Type B pancreatic cell (in vitro differentiated cells): ENCODE results near the gene RELT. TPM values are rescaled to one million over a fixed set of nuclear protein-coding genes. Genes with fewer than 3 reads are reported as not detected.

ENCODE experiments used
- DNase-seq: peaks from one replicate; pipeline ENCODE4 v3.0.0; 2021; ENCODE audit warnings: mixed read lengths; ENCODE audit not compliant: unreplicated experiment; ENCODE audit errors: extremely low spot score
- H3K27ac Mint-ChIP-seq: 2 replicates; pipeline ENCODE4 v1.8.0; 2021; ENCODE audit warnings: mild to moderate bottlenecking, mixed read lengths
- H3K27me3 Mint-ChIP-seq: 2 replicates; pipeline ENCODE4 v1.8.0; 2021; ENCODE audit warnings: mixed read lengths
- H3K36me3 Mint-ChIP-seq: 2 replicates; pipeline ENCODE4 v1.8.0; 2021; ENCODE audit warnings: mixed read lengths
- H3K4me1 Mint-ChIP-seq: one replicate; pipeline ENCODE4 v1.8.0; 2021; ENCODE audit warnings: mixed read lengths; ENCODE audit not compliant: unreplicated experiment
- H3K4me3 Mint-ChIP-seq: 2 replicates; pipeline ENCODE4 v1.8.0; 2021; ENCODE audit warnings: mild to moderate bottlenecking, mixed read lengths
- H3K9me3 Mint-ChIP-seq: 2 replicates; pipeline ENCODE4 v1.8.0; 2021; ENCODE audit warnings: mixed read lengths
- total RNA-seq: library from RNA; stranded (reverse); gene quantifications from 2 replicates; pipeline ENCODE4 v1.2.1, GENCODE V29; 2021; ENCODE audit warnings: low replicate concordance
- TF ChIP-seq, protein P1 (sequence below): fragments of 200-600 bp; sonication (generic); conservative IDR thresholded peaks from 2 replicates; pipeline ENCODE4 v1.5.0; 2021; ENCODE audit warnings: antibody characterized with exemption, mild to moderate bottlenecking

Gene RELT
- total RNA-seq, 1 donor from 2014 or later = 8.5 TPM

DNA sequence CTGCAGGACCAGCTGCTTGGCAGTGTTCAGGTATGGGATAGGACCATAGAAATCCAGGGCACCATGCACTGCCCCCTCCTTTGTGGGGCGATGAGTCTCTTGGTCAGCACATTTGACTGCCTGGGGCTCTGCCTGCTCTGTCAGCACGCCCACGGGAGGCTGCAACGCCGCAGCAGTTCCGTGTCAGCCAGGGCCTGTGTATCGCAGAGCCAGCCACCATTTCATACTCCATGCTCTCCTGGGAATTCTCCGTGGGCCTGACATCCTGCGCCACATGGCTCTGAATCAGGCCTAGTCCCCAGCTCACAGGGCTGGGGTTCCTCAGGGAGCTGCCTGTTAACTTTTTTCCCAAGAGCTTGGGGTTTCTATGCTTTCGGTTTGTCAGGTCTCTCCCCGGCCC, 16.9 kb upstream of the RELT start:
- Mint-ChIP-seq H3K9me3 (no peaks in the 10 kb centered on the region), H3K4me3 (no peak overlapping the region), H3K27ac (no peak overlapping the region), H3K36me3 (peaks cover 10% of the 10 kb centered on the region), H3K4me1 (no peaks in the 10 kb centered on the region), H3K27me3 (no peaks in the 10 kb centered on the region)
- DNase-seq = no peak
- TF ChIP-seq, protein P1, sequence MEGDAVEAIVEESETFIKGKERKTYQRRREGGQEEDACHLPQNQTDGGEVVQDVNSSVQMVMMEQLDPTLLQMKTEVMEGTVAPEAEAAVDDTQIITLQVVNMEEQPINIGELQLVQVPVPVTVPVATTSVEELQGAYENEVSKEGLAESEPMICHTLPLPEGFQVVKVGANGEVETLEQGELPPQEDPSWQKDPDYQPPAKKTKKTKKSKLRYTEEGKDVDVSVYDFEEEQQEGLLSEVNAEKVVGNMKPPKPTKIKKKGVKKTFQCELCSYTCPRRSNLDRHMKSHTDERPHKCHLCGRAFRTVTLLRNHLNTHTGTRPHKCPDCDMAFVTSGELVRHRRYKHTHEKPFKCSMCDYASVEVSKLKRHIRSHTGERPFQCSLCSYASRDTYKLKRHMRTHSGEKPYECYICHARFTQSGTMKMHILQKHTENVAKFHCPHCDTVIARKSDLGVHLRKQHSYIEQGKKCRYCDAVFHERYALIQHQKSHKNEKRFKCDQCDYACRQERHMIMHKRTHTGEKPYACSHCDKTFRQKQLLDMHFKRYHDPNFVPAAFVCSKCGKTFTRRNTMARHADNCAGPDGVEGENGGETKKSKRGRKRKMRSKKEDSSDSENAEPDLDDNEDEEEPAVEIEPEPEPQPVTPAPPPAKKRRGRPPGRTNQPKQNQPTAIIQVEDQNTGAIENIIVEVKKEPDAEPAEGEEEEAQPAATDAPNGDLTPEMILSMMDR = no peak

DNA sequence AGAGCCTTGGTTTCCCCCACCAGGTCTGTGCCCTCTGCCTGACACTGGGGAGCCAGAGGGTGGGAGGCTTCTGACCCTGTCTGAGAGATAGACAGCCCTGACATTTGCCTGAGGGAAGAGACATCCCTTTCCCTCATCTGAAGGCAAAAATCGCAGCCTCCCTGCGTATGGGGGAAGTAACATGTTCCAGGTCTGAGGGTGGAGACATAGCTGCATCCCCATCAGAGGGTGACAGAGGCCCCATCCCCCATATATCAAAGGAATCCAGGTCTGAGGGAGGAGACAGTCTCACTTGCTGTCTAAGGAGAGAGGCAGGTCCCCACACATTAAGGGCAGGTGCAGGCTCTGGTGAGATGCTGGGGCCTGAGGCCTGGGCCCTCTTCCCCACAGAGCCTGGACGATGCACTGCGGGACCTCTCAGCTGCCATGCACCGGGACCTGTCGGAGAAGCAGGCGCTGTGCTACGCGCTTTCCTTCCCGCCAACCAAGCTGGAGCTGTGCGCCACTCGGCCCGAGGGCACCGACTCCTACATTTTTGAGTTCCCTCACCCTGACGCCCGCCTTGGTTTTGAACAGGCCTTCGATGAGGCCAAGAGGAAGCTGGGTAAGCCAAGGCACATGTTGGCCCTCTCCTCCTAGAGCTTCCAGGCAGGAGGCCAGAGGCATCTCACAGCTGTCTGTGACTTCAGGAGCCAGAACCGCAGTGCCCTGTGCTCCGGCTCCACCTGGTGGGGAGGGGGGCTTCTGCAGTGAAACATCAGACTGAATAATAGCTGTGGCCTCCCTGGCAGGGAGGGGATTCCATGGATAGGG, 16.1 kb upstream of the RELT start:
- no peaks in the 10 kb centered on the region for H3K9me3 Mint-ChIP-seq
- no peaks in the 10 kb centered on the region for H3K27me3 Mint-ChIP-seq
- DNase-seq = no peak
- TF ChIP-seq, protein P1 = peak; percentile 65
- peaks cover 6% of the 10 kb centered on the region for H3K36me3 Mint-ChIP-seq
- H3K27ac Mint-ChIP-seq = no peak overlapping the region
- no peak overlapping the region for H3K4me3 Mint-ChIP-seq
- no peaks in the 10 kb centered on the region for H3K4me1 Mint-ChIP-seq

DNA sequence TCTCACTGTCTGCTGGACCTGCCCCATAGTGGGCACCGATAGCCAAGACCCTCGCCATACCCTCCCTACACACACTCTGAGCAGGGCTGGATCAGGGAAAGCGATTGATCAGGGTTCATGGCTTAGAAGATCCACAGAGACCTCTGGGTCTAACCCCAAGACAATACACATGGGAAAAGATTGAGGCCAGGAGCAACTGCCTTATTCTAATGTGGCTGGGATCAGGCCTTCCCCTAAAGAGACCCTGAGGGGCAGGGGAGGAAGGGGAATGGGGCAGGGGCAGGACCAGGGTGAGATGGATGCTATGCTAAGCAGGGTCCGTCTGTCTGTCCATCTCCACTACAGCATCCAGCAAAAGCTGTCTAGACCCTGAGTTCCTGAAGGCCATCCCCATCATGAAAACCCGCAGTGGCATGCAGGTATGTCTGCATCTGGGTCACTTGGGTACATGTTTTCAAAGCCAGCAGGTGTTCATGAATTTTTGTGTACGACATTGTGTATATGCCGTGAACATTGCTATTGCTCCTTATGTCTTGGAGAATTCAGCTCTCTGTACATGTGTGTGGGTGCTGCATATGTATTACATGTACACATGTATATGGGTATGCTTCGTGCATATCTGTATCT, 15.3 kb upstream of the RELT start:
- Mint-ChIP-seq H3K4me3 (no peak overlapping the region), H3K27ac (no peak overlapping the region), H3K4me1 (no peaks in the 10 kb centered on the region), H3K36me3 (peaks cover 7% of the 10 kb centered on the region), H3K9me3 (no peaks in the 10 kb centered on the region), H3K27me3 (no peaks in the 10 kb centered on the region)
- DNase-seq = no peak
- TF ChIP-seq, protein P1 = no peak

DNA sequence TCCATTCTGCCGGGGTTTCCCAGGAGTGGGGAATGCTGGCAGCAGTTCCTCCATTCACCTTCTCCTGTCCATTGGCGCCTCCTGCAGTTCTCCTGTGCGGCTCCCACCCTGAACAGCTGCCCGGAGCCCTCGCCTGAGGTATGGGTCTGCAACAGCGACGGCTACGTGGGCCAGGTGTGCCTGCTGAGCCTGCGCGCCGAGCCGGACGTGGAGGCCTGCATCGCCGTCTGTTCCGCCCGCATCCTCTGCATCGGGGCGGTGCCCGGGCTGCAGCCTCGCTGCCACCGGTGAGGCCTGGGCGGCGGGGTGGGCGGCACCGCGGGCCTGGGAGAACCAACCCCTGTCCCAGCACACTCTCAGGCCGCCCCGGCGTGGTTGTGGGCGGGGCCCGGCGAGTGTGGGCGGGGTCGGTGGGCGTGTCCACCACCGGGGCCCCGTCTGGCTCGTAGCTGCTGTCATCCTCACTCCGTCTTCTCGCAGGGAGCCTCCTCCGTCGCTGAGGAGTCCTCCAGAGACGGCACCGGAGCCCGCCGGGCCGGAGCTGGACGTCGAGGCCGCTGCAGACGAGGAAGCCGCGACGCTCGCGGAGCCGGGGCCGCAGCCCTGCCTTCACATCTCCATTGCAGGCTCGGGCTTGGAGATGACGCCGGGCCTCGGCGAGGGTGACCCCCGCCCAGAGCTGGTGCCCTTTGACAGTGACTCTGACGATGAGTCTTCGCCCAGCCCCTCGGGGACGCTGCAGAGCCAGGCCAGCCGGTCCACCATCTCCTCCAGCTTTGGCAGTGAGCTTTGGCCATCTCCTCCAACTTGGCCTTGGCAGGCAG, 14.0 kb upstream of the RELT start:
- no peaks in the 10 kb centered on the region for H3K9me3 Mint-ChIP-seq
- no peak overlapping the region for H3K27ac Mint-ChIP-seq
- peaks cover 4% of the 10 kb centered on the region for H3K4me1 Mint-ChIP-seq
- TF ChIP-seq, protein P1 = no peak
- H3K4me3 Mint-ChIP-seq = no peak overlapping the region
- no peak for DNase-seq
- no peaks in the 10 kb centered on the region for H3K27me3 Mint-ChIP-seq
- H3K36me3 Mint-ChIP-seq = peaks cover 15% of the 10 kb centered on the region

DNA sequence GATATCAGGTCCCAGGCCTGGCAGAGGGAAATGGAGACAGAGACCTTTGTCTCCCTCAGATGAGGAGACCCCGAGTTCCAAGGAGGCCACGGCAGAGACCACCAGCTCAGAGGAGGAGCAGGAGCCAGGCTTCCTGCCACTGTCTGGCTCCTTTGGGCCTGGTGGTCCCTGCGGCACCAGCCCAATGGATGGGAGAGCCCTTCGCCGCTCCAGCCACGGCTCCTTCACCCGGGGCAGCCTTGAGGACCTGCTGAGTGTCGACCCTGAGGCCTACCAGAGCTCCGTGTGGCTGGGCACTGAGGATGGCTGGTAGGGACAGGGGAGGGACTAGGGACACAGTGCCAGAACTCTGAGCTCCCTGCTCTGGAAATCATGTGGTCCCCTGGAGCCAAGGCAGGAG, 13.1 kb upstream of the RELT start:
- H3K4me3 Mint-ChIP-seq = no peak overlapping the region
- DNase-seq = no peak
- no peak overlapping the region for H3K27ac Mint-ChIP-seq
- TF ChIP-seq, protein P1 = no peak
- H3K9me3 Mint-ChIP-seq = no peaks in the 10 kb centered on the region
- peaks cover 15% of the 10 kb centered on the region for H3K36me3 Mint-ChIP-seq
- no peaks in the 10 kb centered on the region for H3K27me3 Mint-ChIP-seq
- H3K4me1 Mint-ChIP-seq = peaks cover 5% of the 10 kb centered on the region
